NCI-H2171 treated with DMSO at 0.1 percent for 48 hours (cell line): Measurements from ENCODE around the gene TDRD7.
"Not testable (repeated sequence)": the region's sequence is repeated elsewhere in the genome, so short reads cannot be mapped to it uniquely, and the experiment has no call there.

Experiments
- DNase-seq: peaks from one replicate; lab custom pipeline; 2025; lab: John Stamatoyannopoulos, UW

TDRD7 gene

DNA sequence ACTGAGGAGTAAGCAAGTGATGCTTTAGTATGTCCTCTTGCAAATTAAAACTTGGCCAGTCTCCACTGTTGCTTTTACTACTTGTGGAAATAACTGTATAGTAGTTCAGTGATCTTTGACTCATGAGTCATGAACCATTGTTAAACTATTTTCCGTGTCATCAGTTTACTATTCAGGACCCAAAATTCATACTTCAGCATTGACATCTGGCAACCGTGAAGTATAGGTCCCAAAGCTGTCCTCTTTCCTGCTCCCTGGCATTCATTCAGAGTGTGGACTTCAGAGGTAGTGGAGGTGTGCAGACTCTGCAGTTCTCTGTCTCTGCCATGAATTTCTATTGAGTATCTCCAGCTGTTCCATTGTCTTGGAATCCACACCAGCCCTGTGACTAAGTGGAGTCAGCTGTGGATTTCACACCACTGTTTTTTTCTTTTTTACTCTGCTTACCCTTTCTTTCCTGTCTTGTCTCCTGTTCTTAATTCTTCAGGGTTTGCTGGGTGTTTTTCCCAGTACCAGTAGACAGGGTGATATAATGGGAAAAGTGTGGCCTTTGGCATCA, 7.5 kb downstream of the TDRD7 start:
- DNase-seq = no peak

DNA sequence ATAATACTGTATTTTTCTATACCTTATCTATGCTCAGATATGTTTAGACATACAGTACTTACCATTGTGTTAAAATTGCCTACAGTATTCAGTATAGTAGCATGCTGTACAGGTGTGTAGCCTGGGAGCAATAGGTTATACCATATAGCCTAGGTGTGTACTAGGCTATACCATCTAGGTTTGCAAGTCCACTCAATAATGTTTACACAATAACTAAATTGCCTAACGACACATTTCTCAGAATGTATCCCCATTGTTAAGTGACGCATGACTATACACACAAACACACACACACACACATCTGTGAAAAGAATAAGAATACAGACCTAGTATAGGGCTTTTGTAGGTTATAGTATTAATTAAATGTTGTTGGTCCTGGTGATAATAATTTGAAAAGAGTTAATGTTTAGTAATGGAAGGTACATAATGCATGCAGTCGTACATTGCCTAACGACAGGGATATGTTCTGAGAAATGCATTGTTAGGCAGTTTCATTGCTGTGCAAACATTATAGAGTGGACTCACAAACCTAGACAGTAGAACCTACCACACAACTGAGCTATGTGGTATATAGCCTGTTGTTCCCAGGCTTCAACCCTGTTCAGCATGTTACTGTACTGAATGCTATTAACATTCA, 13.6 kb downstream of the TDRD7 start:
- DNase-seq = no peak

DNA sequence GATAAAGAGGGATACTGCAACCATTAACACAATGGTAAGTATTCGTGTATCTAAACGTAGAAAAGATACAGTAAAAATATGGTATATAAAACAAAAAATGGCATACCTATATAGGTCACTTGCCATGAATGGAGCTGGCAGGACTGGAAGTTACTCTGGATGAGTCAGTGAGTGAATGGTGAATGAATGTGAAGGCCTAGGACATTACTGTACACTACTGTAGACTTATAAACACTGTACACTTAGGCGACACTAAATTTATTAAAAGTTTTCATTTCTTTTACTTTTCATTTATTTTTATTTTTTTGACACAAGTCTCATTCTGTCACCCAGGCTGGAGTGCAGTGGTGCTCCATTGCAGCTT, 14.1 kb downstream of the TDRD7 start:
- DNase-seq = no peak

DNA sequence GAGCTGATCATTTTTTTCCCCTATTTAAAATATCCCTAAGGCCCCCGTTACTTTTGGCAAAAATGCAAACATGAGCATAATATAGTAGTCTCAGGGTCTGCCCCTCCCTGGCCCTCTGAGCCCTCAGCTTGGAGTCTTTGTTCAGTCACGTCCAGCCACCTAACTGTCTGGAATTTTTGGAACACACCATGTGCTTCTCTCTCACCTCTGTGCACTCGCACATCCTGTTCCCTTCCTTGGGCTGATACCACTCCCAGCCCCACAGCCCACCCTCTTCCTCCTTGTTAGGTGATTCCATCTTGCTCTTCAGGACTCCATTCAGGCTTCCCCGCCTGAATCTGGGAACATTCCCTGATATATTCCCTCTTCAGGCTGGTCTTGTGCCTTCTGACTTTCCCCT, 16.0 kb downstream of the TDRD7 start:
- DNase-seq = no peak

DNA sequence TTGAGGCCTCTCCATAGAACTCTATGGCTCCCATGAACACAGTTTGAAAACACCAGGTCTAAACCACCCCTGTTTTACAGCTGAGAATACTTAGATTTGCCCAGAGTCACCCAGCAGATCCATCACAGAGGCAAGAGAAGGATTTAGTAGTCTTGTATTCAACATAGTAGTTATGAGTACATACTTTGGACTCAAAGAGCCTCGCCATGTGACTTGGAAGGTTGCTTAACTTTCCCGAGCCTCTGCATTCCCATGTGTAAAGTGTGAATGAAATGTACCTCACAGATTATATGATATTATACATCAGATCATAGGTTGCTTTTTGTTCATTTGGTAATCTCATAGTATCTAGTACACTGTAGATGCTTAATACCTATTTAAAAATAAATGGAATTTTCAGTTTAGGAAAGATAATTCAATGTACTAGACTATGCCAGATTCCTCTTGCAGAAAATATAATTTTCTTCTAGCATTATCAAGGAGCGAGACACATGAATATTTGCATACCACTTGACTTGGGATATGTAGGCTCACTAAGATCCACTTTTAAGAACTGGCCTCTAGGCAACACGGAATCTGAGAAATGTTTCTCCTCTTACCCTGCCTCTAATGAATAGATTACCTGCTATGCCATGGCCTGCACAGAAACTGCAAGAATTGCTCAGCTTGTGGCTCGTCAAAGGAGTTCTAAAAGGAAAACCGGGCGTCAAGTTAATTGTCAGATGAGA, 18.6 kb downstream of the TDRD7 start:
- no peak for DNase-seq

DNA sequence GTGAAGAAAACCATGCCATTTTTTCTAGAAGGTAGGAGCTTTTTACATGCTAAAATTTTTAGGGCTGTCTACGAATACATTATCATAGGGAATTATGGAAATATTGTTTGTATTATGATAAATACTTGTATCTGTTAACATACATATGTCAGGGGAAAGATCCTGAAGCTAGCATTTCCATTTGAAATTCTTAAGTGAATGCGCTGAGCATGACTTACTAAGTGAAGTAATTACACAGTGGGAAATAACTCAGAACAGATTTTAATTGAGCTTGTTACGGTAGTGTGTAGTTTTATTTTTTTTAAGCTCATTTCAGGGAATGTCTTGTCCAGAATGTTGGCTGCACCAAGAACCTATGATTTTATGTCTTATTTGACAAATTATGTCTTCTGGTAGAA, 19.1 kb downstream of the TDRD7 start:
- DNase-seq = no peak

DNA sequence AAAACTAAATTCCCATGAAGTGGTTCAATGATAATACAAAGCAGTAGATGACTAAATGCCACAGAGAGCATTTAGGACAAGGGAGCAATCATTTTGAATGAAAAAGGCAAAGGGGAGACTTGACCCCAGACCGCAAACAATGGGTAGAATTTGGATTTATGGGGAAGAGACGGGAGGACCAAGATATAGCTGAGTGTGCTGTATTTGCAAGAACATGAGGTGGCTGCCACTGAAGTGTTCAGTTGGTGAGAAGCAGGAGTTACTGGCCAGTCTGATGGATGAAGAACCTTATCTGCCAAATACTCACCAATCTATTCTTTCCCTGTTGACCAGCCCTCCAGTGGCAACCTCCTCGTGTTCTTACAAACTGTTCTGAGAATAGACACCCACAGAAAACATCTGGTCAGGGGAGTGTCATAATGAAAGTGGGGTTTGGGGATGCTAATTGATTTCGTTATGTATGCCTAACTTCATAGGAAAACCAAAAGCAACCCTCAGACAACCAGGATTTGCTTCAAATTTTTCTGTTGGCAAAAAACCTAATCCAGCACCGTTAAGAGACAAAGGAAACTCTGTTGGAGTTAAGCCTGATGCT, 19.8 kb downstream of the TDRD7 start:
- DNase-seq = no peak

DNA sequence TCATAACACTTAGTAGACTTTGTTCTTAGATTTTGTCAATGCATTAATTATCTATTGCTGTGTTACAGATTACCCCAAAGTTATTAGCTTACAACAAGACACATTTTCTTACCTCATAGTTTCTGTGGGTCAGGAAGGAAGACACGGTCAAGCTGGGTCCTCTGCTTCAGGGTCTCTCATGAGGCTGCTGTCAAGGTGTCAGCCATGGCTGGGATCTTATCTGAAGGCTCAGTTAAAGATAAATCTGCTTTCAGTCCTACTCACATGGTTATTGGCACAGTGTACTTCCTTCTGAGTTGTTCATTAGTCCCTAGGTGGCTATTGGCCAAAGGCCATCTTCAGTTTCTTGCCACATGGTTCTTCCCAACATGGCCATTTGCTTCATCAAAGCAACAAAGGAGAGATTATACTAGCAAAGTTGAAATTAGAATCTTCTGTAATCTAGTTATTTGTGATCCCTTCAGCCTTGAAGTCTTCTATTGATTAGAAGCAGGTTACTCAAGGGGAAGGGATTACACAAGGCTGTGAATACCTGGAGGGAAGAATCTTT, 25.2 kb downstream of the TDRD7 start:
- DNase-seq = no peak

DNA sequence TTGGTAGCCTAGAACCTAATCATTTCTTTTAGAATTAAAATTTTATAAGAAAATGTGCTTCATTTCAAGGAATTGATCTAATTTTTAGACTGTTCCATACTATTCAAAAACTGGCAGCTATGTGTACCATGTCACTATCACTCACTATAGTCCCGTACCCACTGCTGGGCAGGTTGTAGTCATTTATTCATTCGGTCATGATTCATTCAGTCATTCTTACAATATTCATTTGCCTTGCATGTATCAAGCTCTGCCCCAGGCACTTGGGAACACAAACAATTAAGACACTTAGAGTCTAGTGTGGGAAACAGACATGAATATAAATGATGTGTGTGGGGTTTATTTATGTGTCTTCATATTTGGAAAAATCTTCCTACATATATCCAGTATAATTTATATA, 26.4 kb downstream of the TDRD7 start:
- no peak for DNase-seq

DNA sequence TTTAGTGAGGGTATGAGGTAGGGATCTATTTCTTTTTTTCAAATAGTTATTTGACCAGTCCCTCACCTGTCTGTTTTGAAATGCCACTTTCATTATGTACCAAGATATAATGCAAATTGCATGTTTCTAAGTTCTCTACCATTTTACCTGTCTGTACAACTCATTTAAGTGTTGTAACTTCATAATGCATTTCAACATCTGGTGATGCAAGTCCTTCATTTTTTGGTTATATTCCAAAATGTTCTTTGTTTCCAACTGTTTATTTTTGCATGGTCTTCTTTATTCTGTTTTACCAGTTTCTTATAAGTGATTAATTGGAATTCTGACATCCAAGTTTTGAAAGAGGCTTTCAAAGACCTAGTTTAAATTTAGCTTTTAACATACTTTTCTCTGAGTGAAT, 26.8 kb downstream of the TDRD7 start:
- no peak for DNase-seq

DNA sequence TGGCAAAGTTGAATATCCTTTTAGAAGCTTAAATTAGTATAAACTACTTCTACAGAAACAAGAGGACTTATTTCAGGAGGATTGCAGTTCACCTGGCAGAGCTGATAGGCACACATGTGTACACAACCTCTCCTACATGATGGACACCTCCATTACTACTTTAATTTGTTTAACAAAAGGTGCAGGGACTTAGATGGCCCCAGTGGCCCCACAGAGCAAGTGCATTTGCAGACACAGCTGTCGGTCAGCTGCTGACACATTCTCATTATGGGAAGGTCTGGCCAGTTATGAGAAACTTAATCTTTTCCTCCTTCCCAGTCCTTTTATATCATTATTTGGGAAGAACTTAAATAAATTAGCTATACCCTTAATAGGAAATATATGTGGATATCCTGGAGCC, 28.3 kb downstream of the TDRD7 start:
- DNase-seq = no peak

DNA sequence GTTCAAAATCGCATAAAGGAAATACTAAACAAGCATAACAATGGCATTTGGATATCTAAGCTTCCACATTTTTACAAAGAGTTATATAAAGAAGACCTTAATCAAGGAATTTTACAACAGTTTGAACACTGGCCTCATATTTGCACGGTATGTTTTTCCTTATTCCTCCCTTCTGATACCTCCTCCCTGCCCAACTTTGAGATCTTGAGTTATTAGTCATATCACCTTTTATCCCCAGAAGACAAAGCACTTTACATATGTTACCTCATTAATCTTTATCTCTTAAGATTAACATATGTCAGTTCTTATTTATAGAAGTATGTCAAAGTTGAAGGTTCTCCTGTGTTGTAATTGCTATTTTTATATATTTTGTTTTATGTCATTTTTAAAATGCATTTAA, 29.8 kb downstream of the TDRD7 start:
- DNase-seq = no peak

DNA sequence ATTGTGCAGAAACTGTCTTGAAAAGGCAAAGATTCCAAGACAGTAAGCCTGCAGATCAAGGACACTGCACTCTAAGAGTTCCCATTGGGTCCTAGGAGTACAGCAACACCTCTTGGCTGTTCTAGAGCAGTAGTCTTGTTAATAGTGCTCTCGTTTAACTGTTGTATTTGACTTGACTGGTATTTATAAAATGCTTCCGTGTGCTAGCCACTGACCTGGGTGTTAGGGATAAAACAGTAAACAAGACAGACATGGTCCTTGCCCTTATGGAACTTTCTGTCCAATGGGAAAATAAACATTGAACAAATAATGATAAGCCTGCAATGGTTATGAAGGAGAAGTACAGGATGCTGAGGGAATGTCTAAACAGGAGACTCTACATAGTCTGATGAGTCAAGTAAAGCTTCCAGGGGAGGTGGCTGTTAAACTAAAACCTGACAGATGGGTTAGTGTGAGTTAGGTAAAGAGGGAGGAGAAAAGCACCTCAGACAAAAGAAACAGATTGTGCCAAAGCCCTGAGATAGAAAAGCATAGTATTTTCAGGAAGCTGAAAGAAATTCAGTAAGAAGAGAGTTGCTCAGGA, 33.3 kb downstream of the TDRD7 start:
- DNase-seq = peak; percentile 48

DNA sequence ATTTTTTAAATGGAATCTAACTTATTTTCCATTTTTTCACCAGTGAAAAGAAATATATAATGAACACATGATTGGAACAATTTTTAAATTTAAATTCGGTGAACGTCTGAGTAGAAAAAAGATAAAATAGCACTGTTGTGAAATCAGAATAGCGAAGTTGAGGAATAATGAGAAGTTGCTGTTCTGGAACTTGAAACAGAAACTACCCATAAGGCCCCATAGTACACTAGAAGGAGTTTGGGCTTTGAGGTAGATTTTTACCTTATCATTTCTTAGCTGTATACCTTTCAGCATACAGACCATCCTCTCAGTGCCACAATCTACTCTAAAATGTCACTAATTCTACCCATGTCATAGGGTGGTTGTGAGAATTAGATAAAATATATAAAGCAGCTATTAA, 35.1 kb downstream of the TDRD7 start:
- no peak for DNase-seq

DNA sequence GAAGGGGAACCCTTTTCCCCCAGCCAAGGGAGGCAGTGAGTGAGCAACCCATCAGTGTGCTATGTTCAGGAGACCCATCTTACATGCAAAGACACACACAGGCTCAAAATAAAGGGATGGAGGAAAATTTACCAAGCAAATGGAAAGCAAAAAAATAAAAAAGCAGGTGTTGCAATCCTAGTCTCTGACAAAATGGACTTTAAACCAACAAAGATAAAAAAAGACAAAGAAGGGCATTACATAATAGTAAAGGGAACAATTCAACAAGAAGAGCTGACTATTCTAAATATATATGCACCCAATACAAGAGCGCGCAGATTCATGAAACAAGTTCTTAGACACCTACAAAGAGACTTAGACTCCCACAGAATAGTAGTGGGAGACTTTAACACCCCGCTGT, 41.7 kb downstream of the TDRD7 start:
- DNase-seq = not testable (repeated sequence)

DNA sequence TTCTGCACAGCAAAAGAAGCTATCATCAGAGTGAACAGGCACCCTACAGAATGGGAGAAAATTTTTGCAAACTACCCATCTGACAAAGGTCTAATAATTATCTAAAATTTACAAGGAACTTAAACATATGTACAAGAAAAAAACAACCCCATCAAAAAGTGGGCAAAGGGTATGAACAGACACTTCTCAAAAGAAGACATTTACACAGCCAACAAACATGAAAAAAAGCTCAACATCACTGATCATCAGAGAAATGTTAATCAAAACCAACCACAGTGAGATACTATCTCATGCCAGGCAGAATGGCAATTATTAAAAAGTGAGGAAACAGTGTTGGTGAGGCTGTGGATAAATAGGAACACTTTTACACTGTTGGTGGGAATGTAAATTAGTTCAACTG, 44.9 kb downstream of the TDRD7 start:
- DNase-seq = not testable (repeated sequence)

DNA sequence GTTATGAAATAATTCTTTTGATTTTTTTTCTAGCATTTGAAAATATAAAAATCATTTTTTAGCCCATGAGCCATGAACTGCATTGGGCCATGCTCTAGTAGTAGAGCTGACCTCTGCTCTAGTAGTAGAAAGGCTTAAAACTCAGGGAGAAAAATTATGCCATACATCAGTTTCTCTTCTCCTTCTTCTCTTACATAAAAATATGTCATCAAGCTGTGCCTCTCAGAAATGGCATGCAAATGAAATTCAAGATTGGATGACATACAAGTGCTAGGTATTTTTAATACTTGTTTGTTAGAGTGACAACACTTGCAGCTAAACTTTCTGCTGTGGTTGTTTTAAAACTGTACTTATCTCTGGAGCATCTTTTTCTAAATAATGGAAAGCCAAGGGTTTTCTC, 47.4 kb downstream of the TDRD7 start:
- no peak for DNase-seq

DNA sequence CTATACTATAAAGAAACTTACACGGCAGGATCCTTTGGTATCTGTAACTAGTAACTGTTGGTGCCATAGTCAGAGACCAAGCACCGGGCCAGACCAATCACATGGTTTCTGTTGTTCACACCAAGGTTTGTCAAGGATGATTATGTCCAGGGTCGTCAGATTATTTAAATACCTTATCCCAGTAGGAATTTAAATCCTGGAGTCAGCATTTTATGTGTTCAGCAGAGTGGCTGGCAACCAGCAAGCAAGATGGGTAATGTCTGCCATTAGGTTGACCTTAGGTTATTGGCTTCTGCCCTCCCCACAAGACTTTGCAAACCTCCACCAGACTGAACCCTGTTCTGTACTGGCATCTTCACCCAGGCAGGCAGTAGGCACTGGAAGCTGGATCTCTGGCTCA, 50.3 kb downstream of the TDRD7 start:
- no peak for DNase-seq

DNA sequence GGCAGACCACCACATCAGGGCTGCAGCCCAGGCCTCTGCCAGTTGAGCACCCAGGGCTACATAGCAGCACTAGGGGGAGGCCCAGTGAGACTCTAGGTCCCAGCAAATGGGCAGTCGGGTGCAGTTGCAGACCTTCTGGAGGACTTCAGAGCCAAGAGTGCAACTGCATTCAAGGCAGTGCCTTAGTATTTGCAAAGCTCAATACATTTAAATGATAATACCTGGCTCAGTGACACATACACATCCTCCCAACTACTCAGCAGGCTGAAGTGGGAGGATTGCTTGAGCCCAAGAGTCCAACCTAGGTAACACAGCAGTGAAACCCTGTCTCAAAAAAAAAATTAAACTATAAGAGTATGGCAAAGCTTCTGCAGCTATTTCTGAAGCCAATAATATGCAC, 51.0 kb downstream of the TDRD7 start:
- DNase-seq = no peak

DNA sequence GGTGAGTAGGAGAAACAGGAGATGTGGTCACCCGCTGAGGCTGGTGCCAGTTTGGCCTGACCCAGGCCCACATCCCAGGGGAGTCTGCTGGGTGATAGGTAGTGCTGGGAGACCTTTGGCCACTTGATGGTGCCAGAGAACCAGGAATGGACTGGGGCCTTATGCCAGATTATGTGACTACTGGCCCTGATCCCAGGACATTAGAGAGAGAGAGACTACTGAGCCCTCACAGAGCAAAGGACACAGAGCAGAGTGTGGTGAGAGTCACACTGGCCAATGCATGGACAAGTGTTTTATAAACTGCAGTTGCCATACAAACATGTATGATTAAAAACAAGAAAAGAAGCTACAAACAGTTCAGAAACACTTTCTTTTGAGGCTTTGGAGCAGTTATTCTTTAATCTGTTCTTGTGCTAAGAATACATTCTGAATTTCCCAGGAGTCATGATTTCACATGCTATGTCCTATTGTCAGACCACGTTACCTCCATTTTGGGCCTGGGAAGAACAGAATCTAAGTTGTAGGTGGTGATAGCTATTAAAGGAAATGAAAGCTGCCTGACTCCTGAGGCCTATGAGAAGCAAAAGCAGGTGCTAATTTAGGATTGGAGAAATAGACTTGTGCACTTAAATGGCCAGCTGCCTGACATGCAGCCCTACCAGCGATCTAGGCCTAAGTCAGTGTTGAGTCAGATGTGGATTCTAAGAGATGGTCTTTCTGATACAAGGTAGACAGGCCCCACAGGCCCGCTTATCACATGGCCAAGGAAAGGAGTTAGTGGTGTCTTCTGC, 57.0 kb downstream of the TDRD7 start:
- DNase-seq = peak; percentile 59

DNA sequence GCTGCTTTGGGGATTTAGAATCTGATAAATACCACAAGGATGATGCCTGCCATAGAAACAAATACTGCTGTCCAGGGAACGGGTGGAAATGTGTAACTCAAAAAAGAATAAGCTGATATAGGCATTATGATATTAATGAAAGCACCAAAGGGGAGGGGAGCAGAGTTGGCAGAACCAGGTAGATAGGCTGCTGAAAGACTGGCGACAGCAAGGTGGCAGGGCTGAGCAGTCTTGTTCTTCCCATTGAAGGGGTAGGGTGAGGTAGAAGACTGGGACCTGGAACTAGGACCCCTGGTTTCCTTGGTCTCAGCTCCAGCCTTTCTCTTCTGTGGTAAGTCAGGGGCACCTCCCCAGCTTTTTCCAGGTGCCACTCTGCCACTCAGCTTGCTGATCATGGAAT, 58.2 kb downstream of the TDRD7 start:
- peak; percentile 26 for DNase-seq

DNA sequence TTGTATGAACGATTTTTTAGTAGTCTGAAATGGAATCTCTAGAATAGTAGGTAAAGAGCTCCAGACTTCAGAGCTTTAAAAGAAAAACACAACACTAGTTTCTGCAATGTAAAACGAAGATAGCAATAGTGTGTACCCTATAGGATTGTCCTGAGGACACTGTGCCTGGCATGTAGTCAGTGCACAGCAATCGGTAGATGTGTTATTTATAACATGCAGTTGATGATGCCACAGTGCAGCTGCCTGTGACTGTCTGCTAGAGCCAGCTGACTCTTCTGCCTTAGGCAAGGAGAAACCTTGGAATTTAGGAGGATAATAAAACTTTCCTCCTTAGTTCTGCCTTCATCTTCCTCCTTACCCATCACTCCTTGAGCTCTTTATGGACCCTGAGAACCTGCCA, 61.8 kb downstream of the TDRD7 start:
- no peak for DNase-seq
